Measurements from ENCODE around the gene HCFC2.

DNA sequence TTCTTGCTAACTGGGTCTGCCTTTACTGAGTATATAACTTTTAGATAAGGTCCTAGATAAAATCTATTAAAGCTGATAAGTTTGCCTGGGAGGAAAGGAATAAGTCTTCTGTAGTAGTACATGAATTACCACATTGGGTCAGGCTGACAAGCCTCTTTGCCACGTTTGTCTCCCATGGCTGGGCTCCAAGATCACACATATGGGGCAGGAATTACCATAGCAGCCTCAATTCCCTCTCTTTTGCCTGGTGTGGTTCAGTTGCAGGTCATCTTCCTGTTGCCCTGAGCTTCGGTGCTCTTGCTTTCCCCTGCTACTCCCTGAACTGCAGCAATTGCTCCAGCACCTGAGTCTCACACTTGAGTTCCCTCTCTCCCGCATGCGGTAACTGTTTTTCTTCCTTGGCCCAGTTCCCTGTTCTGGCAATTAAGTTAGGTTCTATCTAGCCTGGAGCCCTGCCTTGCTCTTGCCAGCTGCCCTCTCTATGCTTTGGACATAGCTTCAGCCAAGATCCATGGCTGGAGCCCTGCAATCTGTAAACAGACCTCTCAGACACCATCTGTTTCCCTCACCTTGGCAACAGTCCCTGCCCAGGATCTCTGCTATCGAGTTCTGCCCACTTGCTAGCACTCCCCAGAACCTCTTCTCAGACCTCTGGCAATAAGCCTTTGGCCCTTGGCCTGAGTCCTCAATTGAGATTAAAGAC, 8.5 kb upstream of the HCFC2 start:
- TF ChIP-seq, protein P1, sequence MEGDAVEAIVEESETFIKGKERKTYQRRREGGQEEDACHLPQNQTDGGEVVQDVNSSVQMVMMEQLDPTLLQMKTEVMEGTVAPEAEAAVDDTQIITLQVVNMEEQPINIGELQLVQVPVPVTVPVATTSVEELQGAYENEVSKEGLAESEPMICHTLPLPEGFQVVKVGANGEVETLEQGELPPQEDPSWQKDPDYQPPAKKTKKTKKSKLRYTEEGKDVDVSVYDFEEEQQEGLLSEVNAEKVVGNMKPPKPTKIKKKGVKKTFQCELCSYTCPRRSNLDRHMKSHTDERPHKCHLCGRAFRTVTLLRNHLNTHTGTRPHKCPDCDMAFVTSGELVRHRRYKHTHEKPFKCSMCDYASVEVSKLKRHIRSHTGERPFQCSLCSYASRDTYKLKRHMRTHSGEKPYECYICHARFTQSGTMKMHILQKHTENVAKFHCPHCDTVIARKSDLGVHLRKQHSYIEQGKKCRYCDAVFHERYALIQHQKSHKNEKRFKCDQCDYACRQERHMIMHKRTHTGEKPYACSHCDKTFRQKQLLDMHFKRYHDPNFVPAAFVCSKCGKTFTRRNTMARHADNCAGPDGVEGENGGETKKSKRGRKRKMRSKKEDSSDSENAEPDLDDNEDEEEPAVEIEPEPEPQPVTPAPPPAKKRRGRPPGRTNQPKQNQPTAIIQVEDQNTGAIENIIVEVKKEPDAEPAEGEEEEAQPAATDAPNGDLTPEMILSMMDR (conservative IDR thresholded peaks at IDR 0.05; ENCODE audit: low read length), result no peak
- TF ChIP-seq EZH2phosphoT487 (IDR thresholded peaks at IDR 0.05; ENCODE audit: borderline replicate concordance), result no peak

Measured in Loucy (cell line).